ENCODE measurements around the gene CAPN15. TPM values are rescaled to one million over a fixed set of nuclear protein-coding genes. Genes with fewer than 3 reads are reported as not detected.

The CAPN15 gene
- polyA plus RNA-seq, 1 of the 3 experiments (the other 2 are of a cell fraction): 22.9 TPM

DNA sequence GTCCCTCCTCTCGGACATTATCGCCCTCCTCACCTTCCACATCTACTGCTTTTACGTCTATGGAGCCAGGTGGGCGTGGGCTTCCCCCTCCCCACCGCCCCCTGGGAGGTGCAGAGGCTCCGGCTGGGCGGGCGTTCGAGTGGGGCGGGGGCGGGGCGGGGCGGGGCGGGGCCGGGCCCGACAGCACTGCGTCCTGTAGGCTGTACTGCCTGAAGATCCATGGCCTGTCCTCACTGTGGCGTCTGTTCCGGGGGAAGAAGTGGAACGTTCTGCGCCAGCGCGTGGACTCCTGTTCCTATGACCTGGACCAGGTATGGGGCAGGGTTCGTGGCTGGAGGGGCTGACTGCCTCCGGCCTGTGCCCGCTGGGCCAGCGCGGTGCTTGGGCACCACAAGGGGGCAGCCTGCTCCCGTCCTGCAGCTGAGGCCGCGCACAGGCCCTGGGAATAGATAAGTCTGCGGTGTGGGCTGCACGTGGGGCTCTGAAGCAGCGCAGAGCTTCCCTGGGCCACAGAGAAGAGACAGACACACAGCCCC, 51.4 kb downstream of the CAPN15 start:
- Histone ChIP-seq H4K20me1 (ENCODE audit: insufficient read depth) (no peaks in the 10 kb centered on the region), H2AFZ (ENCODE audit: low read depth) (no peak overlapping the region), H3K4me2 (no peak overlapping the region), H3K9me3 (no peaks in the 10 kb centered on the region), H3F3A (replicated peaks; ENCODE audit: insufficient read depth) (no peaks in the 10 kb centered on the region), H3K4me1 (ENCODE audit: control insufficient read depth in 1 of 2, insufficient read depth in 2 of 2, low read depth in 1 of 2, low read length in 1 of 2) (no peaks in the 10 kb centered on the region), H3K9ac (no peak overlapping the region), H3K79me2 (ENCODE audit: insufficient read depth) (no peaks in the 10 kb centered on the region), H3K27me3 (ENCODE audit: insufficient read depth) (no peaks in the 10 kb centered on the region), H3K9me2 (no peaks in the 10 kb centered on the region), H3K27ac (ENCODE audit: low read depth in 2 of 2, low read length in 1 of 2) (no peak overlapping the region), H3K36me3 (replicated peaks in 1 of 2; ENCODE audit: control insufficient read depth in 1 of 2, insufficient read depth in 2 of 2, low read length in 1 of 2) (peaks cover 0 to 43% of the 10 kb centered on the region in 2 experiments), H3K4me3 (ENCODE audit: low read depth in 2 of 2, low read length in 1 of 2) (no peak overlapping the region; a peak in 1 of 4 replicates)
- ChIA-PET CTCF (interaction anchor here (1.0 to 1.4 kb wide), 3 partner anchors 10 to 81 kb away, joined by 3 to 4 read pairs (median 3); no protein-coding TSS in a partner anchor), POLR2A (no interaction called here)
- DNase-seq: peak; percentile 77
- TF ChIP-seq SMC3 (IDR thresholded peaks at IDR 0.05; ENCODE audit: low read depth, low read length) (0 out of 2 replicates have a peak, but pooled peaks have one; percentile 6), RXRA (IDR thresholded peaks at IDR 0.05; ENCODE audit: borderline replicate concordance, low read depth) (no peak), RAD21 (IDR thresholded peaks at IDR 0.05; ENCODE audit: low read length) (peak; percentile 46)
- TF ChIP-seq, protein P1, sequence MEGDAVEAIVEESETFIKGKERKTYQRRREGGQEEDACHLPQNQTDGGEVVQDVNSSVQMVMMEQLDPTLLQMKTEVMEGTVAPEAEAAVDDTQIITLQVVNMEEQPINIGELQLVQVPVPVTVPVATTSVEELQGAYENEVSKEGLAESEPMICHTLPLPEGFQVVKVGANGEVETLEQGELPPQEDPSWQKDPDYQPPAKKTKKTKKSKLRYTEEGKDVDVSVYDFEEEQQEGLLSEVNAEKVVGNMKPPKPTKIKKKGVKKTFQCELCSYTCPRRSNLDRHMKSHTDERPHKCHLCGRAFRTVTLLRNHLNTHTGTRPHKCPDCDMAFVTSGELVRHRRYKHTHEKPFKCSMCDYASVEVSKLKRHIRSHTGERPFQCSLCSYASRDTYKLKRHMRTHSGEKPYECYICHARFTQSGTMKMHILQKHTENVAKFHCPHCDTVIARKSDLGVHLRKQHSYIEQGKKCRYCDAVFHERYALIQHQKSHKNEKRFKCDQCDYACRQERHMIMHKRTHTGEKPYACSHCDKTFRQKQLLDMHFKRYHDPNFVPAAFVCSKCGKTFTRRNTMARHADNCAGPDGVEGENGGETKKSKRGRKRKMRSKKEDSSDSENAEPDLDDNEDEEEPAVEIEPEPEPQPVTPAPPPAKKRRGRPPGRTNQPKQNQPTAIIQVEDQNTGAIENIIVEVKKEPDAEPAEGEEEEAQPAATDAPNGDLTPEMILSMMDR (IDR thresholded peaks at IDR 0.05): peak; percentile 46
- TF ChIP-seq, protein P2, sequence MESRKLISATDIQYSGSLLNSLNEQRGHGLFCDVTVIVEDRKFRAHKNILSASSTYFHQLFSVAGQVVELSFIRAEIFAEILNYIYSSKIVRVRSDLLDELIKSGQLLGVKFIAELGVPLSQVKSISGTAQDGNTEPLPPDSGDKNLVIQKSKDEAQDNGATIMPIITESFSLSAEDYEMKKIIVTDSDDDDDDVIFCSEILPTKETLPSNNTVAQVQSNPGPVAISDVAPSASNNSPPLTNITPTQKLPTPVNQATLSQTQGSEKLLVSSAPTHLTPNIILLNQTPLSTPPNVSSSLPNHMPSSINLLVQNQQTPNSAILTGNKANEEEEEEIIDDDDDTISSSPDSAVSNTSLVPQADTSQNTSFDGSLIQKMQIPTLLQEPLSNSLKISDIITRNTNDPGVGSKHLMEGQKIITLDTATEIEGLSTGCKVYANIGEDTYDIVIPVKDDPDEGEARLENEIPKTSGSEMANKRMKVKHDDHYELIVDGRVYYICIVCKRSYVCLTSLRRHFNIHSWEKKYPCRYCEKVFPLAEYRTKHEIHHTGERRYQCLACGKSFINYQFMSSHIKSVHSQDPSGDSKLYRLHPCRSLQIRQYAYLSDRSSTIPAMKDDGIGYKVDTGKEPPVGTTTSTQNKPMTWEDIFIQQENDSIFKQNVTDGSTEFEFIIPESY (IDR thresholded peaks at IDR 0.05; ENCODE audit: borderline replicate concordance, low read depth): peak; percentile 50; the same call in 1 of the 2 replicates
- WGBS (ENCODE audit: low lambda C conversion rate): 96% methylated on average over 26 of the region's 34 CpGs

DNA sequence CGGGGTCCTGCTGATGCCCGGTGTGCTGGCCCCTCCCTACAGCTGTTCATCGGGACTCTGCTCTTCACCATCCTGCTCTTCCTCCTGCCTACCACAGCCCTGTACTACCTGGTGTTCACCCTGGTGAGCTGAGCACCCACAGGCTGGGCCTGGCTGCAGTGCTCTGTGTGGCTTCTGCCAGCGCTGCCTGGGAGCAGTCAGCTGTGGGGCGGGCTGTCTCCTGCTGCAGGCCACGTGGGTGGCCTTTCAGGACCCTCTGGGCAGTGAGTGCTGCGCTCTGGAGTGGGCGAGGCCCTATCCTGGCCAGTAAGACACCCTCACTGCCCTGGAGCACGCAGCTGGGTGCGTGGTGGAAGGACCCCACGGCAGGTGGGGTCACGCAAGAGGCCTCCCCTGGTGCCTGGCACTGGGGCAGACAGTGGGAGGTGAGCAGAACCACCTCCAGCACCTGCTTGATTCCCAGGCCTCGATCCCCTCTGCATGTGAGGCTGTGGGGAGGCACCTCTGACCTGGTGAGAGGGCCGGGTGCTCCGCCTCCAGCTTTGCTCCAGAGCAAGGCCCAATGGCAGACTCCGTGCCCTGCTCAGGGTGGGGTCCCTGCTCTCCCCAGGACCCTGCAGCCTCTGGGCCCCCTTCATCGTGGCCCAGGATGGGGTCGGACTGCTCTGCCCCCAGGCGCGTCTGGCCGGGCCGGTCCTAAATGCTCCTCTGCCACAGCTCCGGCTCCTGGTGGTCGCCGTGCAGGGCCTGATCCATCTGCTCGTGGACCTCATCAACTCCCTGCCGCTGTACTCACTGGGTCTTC, 52.8 kb downstream of the CAPN15 start:
- DNase-seq: no peak
- TF ChIP-seq EP300 (IDR thresholded peaks at IDR 0.05; ENCODE audit: borderline replicate concordance in 1 of 2, low read depth in 1 of 2, low read length in 1 of 2) (no peak), MXI1 (IDR thresholded peaks at IDR 0.05; ENCODE audit: low read depth, low read length) (no peak)
- TF ChIP-seq, protein P1 (IDR thresholded peaks at IDR 0.05): no peak
- no peaks in the 10 kb centered on the region for H3K27me3 ChIP-seq (ENCODE audit: insufficient read depth)
- ChIA-PET POLR2A (interaction anchor here (1.1 kb wide), 1 partner anchor 8 kb away, joined by 4 read pairs; no protein-coding TSS in a partner anchor), CTCF (interaction anchor here (1.4 kb wide), 1 partner anchor 8 kb away, joined by 4 read pairs; no protein-coding TSS in a partner anchor)
- H3K9ac ChIP-seq: no peak overlapping the region
- H2AFZ ChIP-seq (ENCODE audit: low read depth): no peak overlapping the region
- H3K4me2 ChIP-seq: no peak overlapping the region
- no peaks in the 10 kb centered on the region for H3K79me2 ChIP-seq (ENCODE audit: insufficient read depth)
- no peaks in the 10 kb centered on the region for H3F3A ChIP-seq (replicated peaks; ENCODE audit: insufficient read depth)
- no peaks in the 10 kb centered on the region for H3K9me2 ChIP-seq
- H3K36me3 ChIP-seq (replicated peaks in 1 of 2; ENCODE audit: control insufficient read depth in 1 of 2, insufficient read depth in 2 of 2, low read length in 1 of 2): peaks cover 0 to 29% of the 10 kb centered on the region in 2 experiments
- peaks cover 0 to 3% of the 10 kb centered on the region in 2 experiments; a peak in 1 of 4 replicates for H3K4me1 ChIP-seq (ENCODE audit: control insufficient read depth in 1 of 2, insufficient read depth in 2 of 2, low read depth in 1 of 2, low read length in 1 of 2)
- 95% methylated on average over 5 of the region's 27 CpGs for WGBS (ENCODE audit: low lambda C conversion rate)
- H4K20me1 ChIP-seq (ENCODE audit: insufficient read depth): no peaks in the 10 kb centered on the region
- H3K9me3 ChIP-seq: no peaks in the 10 kb centered on the region
- H3K27ac ChIP-seq (ENCODE audit: low read depth in 2 of 2, low read length in 1 of 2): no peak overlapping the region
- H3K4me3 ChIP-seq (ENCODE audit: low read depth in 2 of 2, low read length in 1 of 2): no peak overlapping the region

All from SK-N-SH (cell line).